ENCODE measurements around the gene PHAX.
A peak's percentile ranks its signal among the peaks of the same experiment; 100 is the strongest.
"Not testable (repeated sequence)": the region's sequence is repeated elsewhere in the genome, so short reads cannot be mapped to it uniquely, and the experiment has no call there.

PHAX gene

DNA sequence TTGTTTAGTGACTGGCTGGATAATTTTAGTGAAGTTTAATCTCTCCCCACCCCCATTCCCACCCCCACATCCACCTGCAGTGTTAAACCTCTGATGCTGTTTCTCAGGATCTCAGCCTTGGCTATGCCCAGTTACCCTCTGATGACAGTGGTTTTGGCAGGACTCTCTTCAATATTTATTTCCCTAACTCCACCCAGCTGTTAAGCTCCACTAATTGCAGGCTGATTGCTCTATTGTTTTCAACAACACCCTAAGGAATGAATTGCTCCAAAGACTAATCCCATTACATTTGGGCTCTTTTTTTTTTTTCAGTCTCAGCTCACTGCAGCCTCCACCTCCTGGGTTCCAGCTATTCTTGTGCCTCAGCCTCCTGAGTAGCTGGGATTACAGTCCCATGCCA lies 46.3 kb downstream of the PHAX start:
- TF ChIP-seq, protein P1, sequence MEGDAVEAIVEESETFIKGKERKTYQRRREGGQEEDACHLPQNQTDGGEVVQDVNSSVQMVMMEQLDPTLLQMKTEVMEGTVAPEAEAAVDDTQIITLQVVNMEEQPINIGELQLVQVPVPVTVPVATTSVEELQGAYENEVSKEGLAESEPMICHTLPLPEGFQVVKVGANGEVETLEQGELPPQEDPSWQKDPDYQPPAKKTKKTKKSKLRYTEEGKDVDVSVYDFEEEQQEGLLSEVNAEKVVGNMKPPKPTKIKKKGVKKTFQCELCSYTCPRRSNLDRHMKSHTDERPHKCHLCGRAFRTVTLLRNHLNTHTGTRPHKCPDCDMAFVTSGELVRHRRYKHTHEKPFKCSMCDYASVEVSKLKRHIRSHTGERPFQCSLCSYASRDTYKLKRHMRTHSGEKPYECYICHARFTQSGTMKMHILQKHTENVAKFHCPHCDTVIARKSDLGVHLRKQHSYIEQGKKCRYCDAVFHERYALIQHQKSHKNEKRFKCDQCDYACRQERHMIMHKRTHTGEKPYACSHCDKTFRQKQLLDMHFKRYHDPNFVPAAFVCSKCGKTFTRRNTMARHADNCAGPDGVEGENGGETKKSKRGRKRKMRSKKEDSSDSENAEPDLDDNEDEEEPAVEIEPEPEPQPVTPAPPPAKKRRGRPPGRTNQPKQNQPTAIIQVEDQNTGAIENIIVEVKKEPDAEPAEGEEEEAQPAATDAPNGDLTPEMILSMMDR (IDR thresholded peaks at IDR 0.05; ENCODE audit: low read depth, low read length), result no peak
- no peak for DNase-seq (ENCODE audit: extremely low read depth, low read depth)

DNA sequence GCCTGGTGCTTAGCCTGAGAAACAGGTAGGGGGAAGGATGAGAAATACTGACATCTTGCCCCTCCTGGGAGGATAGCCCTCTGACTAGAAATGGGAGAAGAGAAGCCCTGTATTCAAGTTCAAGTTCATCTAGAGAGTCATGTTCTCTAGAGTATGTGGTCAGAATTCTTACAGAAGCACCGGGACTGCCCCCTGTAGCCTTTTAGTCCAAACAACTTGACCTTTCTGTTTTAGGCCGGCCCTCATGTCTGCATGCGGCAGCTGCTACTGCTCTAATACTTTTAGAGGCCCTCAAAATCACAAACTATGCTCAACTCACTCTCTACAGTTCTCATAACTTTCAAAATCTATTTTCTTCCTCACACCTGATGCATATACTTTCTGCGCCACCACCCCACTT lies 47.7 kb downstream of the PHAX start:
- TF ChIP-seq, protein P1 (IDR thresholded peaks at IDR 0.05; ENCODE audit: low read depth, low read length), result no peak

DNA sequence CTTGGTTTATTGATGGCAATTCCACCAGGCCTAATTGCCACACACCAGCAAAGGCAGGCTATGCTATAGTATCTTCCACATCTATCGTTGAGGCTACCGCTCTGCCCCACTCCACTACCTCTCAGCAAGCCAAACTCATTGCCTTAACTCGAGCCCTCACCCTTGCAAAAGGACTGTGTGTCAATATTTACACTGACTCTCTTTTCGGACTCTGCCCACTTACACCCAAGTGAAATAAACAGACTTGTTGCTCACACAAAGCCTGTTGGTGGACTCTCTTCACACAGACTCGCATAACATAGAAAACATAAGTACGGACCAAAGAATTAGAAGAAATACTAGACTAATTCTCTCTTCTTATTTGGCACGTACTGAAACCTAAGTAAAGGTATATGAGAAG lies 48.3 kb downstream of the PHAX start:
- not testable (repeated sequence) for DNase-seq (ENCODE audit: extremely low read depth, low read depth)

More for the DNA sequence above, 47.7 kb downstream of the PHAX start:
- no peak for DNase-seq (ENCODE audit: extremely low read depth, low read depth)

DNA sequence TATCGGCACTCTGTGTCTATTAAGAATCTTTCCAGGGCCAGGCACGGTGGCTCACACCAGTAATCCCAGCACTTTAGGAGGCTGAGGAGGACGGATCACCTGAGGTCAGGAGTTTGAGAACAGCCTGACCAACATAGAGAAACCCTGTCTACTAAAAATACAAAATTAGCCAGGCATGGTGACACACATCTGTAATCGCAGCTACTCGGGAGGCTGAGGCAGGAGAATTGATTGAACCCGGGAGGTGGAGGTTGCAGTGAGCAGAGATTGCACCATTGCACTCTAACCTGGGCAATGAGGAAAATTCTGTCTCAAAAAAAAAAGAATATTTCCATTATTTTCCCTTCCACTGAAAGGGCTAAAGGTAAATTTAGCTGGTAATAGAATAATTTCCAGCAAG lies 49.0 kb downstream of the PHAX start:
- DNase-seq (ENCODE audit: extremely low read depth, low read depth), result not testable (repeated sequence)

DNA sequence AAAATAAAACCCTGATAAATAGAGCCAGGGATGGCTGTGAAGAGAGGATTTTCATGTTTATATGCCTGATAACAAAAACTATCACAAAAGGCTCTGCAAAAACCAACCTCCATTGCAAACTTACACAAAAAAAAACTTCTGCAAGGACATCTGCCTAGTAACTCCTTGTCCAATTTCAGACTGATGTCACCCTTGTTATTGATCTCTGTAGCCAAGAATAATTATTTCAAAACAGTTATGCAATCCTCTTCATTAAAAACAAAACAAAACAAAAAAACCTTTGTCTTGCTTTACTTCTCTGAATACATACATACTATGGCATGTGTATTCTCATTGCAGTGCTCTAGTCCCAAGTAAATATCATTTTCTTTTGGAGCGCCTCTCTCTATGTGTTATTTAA lies 49.7 kb downstream of the PHAX start:
- TF ChIP-seq, protein P1 (IDR thresholded peaks at IDR 0.05; ENCODE audit: low read depth, low read length), result no peak
- DNase-seq (ENCODE audit: extremely low read depth, low read depth), result no peak

DNA sequence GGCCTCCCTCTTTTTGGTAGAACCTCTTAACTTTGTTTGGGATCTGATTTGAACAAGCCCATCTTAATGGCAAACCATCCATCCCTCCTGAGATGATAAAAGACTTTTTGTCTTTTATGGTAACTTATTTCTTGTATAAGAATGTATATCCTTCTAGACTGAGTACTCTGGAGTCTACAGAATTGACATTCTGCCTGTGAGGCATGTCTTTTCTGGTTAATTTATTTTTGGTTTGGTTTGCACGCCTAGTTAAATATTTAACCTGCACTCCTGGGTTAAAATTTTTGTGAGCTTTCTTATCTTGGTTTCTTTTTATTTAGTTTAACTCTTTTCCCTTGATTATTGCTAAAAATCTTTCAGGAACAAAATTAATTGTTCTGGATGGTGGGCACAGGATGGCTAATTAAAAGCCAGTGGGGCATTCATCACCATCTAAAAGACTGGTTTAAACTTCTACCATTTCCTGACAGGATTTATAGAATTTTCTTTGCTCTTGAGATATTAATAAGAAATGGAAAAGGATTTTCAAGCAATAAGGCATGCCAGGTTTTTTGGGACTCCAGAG lies 50.3 kb downstream of the PHAX start:
- DNase-seq (ENCODE audit: extremely low read depth, low read depth), result no peak
- TF ChIP-seq, protein P1 (IDR thresholded peaks at IDR 0.05; ENCODE audit: low read depth, low read length), result no peak

DNA sequence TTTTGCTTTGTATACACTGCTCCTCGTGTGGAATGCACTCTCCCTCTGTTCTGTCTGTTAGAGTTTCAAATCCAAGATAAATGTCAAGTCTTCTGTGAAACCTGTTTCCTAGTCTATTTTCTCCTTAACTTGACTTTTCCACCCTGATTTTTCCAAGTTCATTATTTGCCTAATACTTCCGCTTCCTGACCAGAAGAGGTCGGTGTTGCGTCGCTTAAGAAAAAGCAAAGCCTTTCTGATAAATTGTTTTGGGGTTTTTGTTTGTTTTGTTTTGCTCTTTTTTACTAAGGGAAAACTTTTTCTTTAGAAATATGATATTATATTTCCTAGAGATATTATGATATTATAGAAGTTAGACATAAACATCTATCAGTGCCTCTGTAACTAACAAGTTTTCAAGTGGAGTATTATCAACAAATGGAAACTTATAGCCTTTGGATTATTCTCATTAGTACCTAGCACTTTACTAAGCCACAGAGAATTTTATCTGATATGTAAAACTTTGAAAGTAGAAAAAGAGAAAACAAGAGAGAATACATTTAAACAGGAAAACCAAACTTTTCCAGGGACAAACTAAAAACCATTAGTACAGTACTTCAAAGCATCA lies 55.8 kb downstream of the PHAX start:
- DNase-seq (ENCODE audit: extremely low read depth, low read depth), result no peak
- TF ChIP-seq, protein P1 (IDR thresholded peaks at IDR 0.05; ENCODE audit: low read depth, low read length), result peak; percentile 88

DNA sequence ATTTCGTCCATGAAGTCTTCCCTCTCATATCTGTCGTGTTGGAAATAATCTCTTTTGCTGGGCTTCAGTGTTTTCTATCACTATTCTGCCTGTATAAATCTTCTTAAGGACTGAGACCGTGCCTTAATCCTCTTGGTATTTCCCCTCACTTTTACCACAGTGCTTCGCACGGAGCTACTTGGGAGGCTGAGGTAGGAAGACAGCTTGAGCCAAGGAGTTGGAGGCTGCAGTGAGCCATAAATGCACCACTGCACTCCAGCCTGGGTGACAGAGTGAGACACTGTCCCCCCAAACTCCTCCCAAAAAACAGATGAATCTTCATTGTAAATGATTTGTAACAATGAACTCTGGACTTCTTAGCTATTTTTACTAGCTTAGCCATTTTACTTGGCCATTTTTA lies 57.8 kb downstream of the PHAX start:
- DNase-seq (ENCODE audit: extremely low read depth, low read depth), result no peak
- TF ChIP-seq, protein P1 (IDR thresholded peaks at IDR 0.05; ENCODE audit: low read depth, low read length), result no peak
